ENCODE measurements around the gene DEGS2. TPM values are rescaled to one million over a fixed set of nuclear protein-coding genes. Genes with fewer than 3 reads are reported as not detected.

Gene DEGS2
- total RNA-seq, 4 donors from 2014 or later: 0.88 to 26.6 (median 1.5) TPM

DNA sequence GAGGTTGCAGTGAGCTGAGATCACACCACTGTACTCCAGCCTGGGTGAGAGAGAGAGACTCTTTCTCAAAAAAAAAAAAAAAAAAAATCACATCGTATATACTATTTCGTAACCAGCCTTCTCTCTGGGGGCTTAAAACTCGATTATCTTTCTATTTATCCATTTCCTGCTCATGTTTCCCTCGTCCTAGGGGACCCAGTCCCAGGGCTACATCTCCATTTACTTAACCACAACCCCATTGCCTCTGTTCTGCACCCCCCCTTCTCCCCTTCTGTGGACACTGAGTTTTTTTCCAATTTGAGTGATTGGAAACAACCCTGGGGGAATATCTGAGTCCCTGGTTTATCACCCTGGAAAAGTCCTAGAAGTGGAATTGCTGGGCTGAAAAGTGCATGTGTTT is 43.3 kb upstream of the DEGS2 start:
- no peaks in the 10 kb centered on the region for H3K4me1 ChIP-seq
- no peak for TF ChIP-seq CTCF (IDR thresholded peaks at IDR 0.05)
- no peak for TF ChIP-seq POLR2A (IDR thresholded peaks at IDR 0.05)
- no peaks in the 10 kb centered on the region for H3K36me3 ChIP-seq
- no peaks in the 10 kb centered on the region for H3K9me3 ChIP-seq
- no peak for DNase-seq
- H3K4me3 ChIP-seq: no peak overlapping the region
- no peaks in the 10 kb centered on the region for H3K27me3 ChIP-seq
- intact Hi-C loops (cut with DNase I; ENCODE audit: low total_unique reads): no loop called here
- no peak overlapping the region for H3K27ac ChIP-seq

DNA sequence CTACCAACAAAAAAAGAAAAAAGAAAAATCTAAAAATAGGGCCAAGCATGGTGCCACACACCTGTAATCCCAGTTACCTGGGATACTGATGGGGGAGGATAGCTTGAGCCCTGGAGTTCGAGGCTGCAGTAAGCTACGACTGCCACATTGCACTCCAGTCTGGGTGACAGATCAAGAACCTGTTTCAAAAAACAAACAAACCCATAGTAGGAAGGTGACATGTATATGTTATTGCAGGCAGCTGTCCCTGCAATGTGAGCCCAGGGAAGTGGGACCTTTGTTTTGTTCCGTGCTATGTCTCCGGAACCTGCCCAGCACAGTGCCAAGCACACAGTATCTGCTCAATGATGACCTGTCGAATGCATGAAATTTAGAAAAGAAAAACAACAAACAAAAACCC is 42.3 kb upstream of the DEGS2 start:
- Histone ChIP-seq H3K4me3 (no peak overlapping the region), H3K27ac (no peak overlapping the region), H3K27me3 (no peaks in the 10 kb centered on the region), H3K9me3 (no peaks in the 10 kb centered on the region), H3K36me3 (no peaks in the 10 kb centered on the region), H3K4me1 (no peaks in the 10 kb centered on the region)
- TF ChIP-seq CTCF (IDR thresholded peaks at IDR 0.05): no peak
- TF ChIP-seq POLR2A (IDR thresholded peaks at IDR 0.05): no peak
- intact Hi-C loops (cut with DNase I; ENCODE audit: low total_unique reads): no loop called here
- no peak for DNase-seq

GRCh38 chr14:100200311-100200710 is 40.9 kb upstream of the DEGS2 start:
- Histone ChIP-seq H3K4me1 (no peaks in the 10 kb centered on the region), H3K36me3 (no peaks in the 10 kb centered on the region), H3K27me3 (no peaks in the 10 kb centered on the region), H3K9me3 (no peaks in the 10 kb centered on the region), H3K4me3 (no peak overlapping the region), H3K27ac (no peak overlapping the region)
- no peak for TF ChIP-seq CTCF (IDR thresholded peaks at IDR 0.05)
- no peak for TF ChIP-seq POLR2A (IDR thresholded peaks at IDR 0.05)
- intact Hi-C loops (cut with DNase I; ENCODE audit: low total_unique reads): no loop called here
- no peak for DNase-seq

GRCh38 chr14:100199240-100199860 is 39.9 kb upstream of the DEGS2 start:
- H3K36me3 ChIP-seq: no peaks in the 10 kb centered on the region
- no peaks in the 10 kb centered on the region for H3K27me3 ChIP-seq
- H3K9me3 ChIP-seq: no peaks in the 10 kb centered on the region
- intact Hi-C loops (cut with DNase I; ENCODE audit: low total_unique reads): no loop called here
- H3K4me3 ChIP-seq: no peak overlapping the region
- H3K4me1 ChIP-seq: no peaks in the 10 kb centered on the region
- H3K27ac ChIP-seq: no peak overlapping the region
- TF ChIP-seq POLR2A (IDR thresholded peaks at IDR 0.05) (no peak), CTCF (IDR thresholded peaks at IDR 0.05) (no peak)
- no peak for DNase-seq

DNA sequence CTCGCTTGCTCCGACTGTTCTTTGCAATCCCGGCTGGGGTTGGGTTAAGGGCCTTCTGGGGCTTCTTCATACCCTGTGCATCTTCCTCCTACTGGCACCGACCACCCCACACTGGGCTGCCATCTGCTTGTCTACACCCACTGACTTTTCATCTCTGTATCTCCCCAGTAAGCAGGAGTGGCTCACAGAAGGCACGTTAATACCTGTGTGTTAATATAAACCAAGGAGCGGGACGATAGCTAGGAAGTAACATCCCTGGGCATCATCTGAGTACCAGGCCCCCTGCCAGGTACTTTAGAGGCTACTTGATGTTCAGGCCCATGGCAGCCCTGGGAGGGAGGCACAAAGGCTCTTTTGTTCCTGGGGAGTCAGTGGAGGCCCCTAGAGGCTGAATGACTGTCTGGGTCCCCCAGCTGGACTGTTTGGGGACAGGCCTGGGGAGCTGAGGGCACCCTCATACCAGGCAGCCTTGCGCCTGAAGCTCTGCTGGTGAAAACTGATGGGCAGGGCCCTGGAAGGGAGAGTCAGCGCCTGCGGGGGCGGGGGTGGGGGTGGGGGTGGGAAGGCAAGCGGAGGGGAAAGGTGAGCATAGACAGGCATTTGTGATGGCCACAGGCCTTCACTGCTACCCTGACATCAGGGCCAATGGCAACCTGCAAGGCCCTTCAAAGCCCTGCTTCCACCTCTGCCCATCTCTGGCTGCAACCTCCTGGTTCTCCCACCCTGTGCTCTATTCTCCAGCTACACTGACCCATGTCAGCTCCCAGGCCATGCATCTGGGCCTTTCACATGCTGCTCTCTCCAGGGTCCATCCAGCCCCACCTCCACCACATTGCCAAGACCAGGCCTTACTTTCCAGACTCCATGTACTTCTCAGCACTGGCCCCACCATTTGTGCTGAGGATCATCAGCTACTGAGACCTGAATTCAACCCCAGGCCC is 34.2 kb upstream of the DEGS2 start:
- no peak for TF ChIP-seq CTCF (IDR thresholded peaks at IDR 0.05)
- TF ChIP-seq POLR2A (IDR thresholded peaks at IDR 0.05): no peak
- H3K36me3 ChIP-seq: no peaks in the 10 kb centered on the region
- H3K4me3 ChIP-seq: peak overlapping the region; percentile 34 to 39
- no peaks in the 10 kb centered on the region for H3K27me3 ChIP-seq
- intact Hi-C loops (cut with DNase I; ENCODE audit: low total_unique reads): no loop called here
- H3K27ac ChIP-seq: peak overlapping the region; percentile 82 to 90
- no peaks in the 10 kb centered on the region for H3K9me3 ChIP-seq
- DNase-seq: peak in 1 of 2 donors; percentile 31
- H3K4me1 ChIP-seq: no peaks in the 10 kb centered on the region
